GM18505 (cell line): ENCODE data around the gene NAV2.

Experiments used
- ATAC-seq: cut with Tn5 transposase; IDR thresholded peaks from one replicate; pipeline ENCODE4 v1.9.1; 2021; ENCODE audit not compliant: unreplicated experiment
- POLR2A ChIP-seq: IDR thresholded peaks from 4 replicates; pipeline ENCODE4 v1.6.1; 2011; ENCODE audit warnings: borderline replicate concordance; ENCODE audit not compliant: insufficient read depth, insufficient read length; ENCODE audit errors: extremely low read depth

Gene NAV2

DNA sequence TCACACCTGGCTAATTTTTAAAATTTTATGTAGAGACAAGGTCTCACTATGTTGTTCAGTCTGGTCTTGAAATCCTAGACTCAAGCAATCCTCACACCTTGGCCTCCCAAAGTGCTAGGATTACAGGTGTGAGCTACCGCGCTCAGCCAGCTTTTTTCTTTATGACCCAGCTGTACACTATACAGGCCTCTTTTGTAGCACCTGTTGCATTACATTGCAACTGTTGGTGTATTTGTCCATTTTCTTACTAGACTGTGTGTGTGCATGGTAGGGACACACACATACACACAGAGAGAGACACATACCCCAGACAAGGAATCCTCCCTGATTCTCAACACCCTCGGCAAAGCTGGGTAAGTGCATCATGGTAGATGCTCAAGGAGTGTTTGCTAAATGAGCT is 61.7 kb downstream of the NAV2 start:
- no peak for ATAC-seq
- no peak for TF ChIP-seq POLR2A

DNA sequence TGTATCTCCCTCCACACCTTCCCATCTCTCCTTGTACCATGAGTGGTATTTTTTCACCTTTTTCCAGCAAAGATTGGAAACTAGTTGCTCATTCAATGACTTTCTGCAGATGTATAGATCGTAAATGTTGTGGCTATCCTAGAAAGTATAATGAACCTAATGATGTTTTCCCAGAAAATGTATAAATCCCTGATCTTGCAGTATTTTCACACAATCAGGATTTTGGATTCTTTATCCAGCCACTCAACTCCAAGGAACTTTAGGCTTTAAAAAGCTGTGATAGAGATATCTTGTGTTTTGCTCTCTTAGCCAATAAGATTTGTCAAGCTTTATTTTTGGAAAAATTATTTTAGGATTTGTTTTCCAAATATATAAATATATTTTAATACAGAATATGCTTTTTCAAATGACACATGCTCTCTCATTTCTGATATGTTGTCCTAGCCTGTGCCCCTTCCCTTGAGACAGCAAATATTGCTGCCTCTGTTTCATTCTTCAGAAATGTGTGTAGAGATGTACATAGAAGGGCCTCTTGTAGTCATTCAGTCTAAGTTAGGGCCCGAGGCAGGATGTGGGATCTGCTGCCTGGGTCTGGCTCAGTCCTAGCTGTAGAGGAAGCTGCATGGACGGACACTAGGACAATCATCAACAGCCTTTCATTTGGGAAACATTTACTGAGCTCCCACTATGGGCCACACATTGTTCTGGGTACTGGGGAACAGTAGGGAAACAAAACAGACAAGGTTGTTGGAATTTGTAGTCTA is 62.4 kb downstream of the NAV2 start:
- no peak for TF ChIP-seq POLR2A
- ATAC-seq: no peak

DNA sequence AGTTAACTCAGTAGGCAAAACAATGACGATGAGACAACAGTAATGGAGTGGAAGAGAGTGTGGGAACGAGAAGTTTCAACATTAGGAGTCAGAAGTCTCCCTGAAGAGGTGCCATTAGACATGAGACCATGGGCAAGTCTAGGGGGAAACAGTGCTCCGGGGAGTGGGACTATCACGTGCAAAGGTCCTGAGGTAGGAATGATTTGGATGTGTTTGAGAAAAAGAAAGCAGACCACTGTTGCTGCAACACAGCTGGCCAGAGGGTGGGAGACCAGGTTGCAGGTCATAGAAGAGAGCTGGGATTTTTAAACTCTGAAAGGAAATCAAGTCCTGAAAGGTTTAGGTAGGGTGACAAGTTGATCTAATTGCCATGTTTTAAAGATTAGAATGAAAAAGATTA is 63.0 kb downstream of the NAV2 start:
- no peak for TF ChIP-seq POLR2A
- ATAC-seq: no peak

DNA sequence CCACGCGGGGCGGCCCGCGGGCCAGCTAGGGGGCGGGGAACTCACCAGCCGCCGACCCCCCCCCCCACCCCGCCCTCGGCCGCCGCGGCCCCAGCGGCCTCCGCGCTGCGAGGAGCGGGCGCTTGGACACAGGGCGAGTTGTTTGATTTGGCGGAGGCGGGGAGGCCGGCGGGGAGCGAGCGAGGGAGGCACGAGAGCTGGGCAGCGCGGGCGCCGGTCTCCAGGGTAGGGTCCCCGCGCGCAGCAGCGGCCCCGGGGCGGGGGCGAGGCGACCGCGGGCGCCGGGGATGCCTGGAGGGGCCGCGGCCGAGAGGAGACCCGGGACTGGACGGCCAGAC is 64.4 kb downstream of the NAV2 start:
- no peak for TF ChIP-seq POLR2A
- ATAC-seq: peak; percentile 16

DNA sequence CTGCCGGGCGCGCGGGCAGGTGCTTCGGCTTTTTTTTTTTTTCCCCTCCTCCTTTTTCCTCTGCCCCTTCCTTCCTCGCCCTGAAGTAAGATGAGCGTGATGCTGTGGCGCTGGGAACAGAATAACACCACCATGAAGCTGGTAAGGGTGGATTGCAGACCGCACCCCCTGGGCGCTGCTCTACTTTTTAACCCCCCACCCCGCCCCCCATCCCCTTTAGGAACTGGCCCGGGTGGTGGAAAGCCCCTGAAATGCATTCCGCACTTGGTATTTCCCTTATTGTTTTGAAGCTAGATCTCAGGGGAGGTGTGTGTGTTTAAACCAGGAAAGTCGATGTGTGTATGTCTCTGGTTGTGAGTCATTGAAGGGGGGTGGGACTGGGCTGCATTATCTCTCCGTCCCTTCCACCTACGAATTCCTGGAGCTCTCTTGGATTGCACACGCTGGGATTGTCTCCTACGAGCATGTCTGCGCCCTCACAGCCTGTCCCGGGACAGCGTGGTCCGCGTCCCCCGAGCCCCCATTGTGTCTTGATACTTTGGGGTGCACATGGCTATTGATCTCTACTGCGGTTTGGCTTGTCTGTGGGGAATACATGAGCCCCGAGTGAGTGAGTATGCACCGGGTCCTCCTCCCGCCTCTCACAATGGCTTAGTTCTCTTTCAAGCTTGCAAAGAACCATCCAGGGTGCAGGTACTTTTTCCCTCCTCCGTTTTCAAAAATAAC is 64.9 kb downstream of the NAV2 start:
- no peak for TF ChIP-seq POLR2A
- ATAC-seq: peak; percentile 76

DNA sequence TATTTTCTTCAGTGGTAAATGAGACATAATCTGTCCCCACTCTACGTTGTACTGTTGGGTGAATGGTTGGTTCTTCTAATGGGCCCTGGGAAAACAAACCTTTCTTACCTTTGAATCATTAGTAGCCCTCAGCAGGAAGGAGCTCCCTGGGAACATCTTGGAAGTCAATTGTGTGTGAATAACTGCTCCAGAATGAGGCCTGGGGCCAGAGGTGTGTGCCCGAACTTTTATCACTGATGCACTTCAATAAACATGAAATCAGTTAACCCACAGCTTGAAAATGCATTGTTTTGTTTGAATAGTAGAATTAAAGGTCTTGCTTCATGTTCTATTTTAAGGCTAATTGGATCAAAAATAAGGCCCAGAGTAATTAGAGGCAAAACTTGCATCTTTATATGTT is 67.1 kb downstream of the NAV2 start:
- TF ChIP-seq POLR2A: no peak
- ATAC-seq: no peak

DNA sequence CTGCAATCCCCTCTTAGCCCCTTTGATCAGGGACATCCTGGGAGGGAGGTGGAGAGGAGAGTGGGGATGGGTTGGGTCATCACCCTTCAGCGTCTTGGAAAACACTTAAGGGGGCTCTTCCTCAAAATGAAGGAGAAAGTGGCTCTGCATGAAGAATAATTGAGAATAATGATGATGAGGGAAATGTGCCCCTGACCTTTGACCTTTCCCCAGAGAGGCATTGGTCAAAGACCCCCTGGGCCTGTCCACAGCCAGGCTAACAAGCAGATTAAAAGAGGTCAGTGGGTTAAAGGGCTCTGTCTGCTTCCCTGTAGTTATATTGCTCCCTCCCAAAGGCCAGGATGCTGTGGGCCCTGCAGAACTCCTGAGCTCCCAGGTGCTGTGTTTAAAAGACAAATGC is 68.7 kb downstream of the NAV2 start:
- ATAC-seq: no peak
- no peak for TF ChIP-seq POLR2A

DNA sequence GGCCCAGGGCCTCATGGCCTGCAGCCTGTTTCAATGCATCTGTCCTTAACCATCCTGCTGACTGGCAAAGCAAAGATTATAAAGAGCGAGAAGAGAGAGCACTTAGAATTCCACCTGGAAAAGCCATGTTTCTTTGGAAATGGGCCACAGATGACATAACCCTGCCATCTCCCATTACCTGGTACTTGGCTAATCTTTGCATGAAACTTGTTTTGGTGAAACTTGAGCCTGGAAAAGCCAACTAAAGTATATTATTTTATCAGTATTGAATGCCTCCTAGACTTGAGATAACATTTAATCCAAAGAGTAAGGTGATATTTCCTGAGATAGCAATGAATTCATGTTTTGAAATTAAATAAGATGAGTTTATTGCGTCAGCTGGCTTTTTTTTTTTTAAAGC is 72.6 kb downstream of the NAV2 start:
- ATAC-seq: no peak
- no peak for TF ChIP-seq POLR2A

DNA sequence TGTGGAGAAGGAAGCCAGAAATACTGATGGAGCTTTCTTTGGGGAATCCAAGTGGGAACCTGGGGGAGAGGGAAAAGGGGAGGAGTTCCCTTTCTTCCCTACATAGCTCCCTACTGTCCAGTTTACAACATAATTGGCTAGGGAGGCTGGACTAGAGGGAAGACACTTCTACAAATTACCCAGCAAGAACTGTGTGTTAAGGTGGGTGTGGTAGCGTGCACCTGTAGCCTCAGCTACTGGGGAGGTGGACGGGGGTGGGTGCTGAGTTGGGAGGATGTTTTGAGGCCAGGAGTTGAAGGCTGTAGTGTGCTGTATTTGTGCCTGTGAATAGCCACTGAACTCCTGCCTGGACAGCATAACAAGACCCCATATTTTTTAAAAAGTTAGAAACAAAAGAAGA is 74.0 kb downstream of the NAV2 start:
- TF ChIP-seq POLR2A: no peak
- ATAC-seq: no peak

DNA sequence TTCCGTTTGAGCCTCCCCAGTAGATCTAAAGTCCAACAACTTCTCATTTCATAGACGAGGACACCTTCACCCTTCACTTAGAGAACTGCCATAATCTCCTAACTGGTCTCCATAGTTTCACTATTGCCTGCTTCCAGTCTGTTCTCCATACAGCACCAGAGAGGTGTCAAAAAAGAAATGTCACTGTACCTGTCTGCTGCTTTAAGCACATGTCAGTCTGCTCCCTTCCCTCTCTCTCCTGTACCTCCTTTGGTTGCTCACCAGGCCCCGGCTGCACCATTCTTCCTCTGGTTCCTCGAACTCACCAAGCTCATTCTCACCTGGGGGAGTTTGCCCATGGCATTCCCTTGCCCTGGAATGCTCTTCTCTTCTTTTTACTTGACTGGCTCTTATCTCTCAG is 75.8 kb downstream of the NAV2 start:
- no peak for TF ChIP-seq POLR2A
- no peak for ATAC-seq

DNA sequence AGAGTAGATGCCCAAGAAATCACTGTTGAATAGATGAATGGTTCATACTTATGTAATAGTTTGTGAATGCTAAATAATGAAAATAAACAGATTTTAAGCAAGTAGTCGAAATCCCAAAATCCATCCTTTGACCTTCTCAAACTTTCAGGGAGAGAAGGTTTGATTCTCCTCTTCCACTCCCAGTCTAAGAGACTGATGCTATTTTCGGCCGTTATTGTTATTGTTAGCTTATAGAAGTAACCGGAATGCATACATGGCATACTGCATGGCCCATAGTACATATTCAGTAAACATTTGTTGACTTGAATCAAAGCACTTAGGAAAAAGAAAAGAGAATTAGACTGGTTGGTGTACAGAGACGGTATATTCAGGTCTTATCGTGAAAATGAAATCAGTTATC is 76.6 kb downstream of the NAV2 start:
- no peak for ATAC-seq
- no peak for TF ChIP-seq POLR2A

DNA sequence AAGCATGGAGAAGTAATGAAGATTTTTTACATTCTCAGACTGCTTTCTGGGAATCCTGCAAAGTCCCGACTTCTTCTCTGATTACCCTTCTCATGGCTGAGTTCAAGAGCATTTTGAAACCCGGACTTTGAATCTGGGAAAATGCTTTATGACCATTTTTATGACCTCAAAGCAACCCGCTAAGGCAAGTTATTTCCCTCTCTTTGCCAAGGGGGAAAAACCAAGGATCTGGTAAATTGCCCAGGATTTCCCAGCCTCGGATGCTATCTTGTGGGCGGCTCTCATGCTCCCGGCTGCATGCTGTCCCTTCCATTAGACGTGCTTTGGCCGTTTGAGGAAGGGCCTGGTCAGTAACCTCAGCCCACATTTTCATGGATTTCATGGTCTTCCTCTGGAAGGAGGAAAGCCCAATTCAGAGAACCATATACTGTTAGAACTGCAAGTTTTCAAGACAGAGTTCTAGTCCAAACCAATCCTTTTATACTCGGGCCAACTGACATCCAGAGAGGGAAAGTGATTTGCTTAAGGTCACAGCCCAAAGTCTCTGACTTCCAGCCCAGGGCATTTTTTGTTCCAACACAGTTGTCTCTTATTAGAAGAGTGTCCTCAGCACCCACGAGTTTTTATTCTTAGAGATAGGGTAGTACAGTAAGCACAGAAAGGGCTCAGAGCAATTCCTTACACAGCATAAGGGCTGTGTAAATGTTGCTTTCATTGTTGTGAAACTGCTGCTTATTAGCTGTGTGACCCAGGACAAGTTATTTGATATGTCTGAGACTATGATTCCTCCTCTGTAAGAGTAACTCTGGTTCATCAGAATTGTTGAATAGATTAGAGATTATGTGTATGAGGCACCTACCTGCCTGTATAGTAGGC is 77.4 kb downstream of the NAV2 start:
- ATAC-seq: no peak
- TF ChIP-seq POLR2A: no peak

DNA sequence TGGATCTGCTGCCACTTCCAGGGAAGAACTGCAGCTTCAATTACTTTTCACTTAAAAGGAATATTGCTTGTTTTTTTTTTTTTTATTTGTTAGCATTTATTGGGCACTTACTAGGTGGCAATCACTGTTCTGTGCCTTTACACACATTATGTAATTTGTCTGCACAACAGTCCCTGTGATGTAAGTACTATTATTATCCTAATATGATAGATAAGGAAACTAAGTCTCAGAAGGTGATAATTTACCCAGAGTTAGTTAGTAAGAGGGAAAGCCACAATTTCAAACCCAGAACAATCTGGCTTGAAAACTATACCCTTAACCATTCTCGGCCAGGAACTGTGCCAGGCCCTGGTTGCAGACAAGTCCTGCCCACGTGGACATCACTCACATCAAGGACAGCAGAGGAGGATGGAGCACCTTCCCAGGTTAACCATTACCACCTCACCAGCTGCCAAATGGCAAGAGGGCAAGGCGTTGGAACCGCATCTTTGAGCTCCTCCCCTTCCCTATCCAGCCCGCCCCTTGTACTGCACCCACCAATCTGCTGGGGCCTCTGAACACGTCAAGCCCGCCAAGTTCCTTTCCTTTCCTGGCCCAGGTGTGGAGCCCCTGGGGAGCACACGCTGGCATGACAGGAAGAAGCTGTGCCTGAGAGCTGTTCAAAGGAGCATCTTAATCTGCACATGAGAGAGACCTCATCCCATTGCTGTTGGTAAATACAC is 78.4 kb downstream of the NAV2 start:
- no peak for TF ChIP-seq POLR2A
- ATAC-seq: no peak
